K562 (cell line): Measurements from ENCODE around the gene VBP1.

Experiments used
- ETV6 ChIP-seq, 3 experiments: fragments of 150-350 bp in 1 of 3; sonication (generic) in 1 of 3; formaldehyde crosslinking in 1 of 3; IDR thresholded peaks; 2 replicates each; pipeline versions ENCODE4 v1.6.1 to v1.8.0; 2014 to 2022; ENCODE audit warnings: borderline replicate concordance in 2 of 3, low read depth in 2 of 3, antibody characterized with exemption in 1 of 3, low read length in 1 of 3, mild to moderate bottlenecking in 1 of 3, missing genetic modification reagents in 1 of 3
- EZH2 ChIP-seq: IDR thresholded peaks from 2 replicates; pipeline ENCODE4 v1.6.1; 2012; ENCODE audit warnings: low read depth, mild to moderate bottlenecking, inconsistent platforms, low read length, borderline replicate concordance
- HMG20A ChIP-seq: fragments of 450-650 bp; formaldehyde crosslinking; conservative IDR thresholded peaks from 2 replicates; pipeline ENCODE4 v1.4.0; 2020; ENCODE audit warnings: mild to moderate bottlenecking, mixed read lengths
- HMG20B ChIP-seq: fragments of 250-450 bp; sonication (Bioruptor Pico); IDR thresholded peaks from 2 replicates; pipeline ENCODE4 v1.5.0; 2021; ENCODE audit warnings: mild to moderate bottlenecking
- SP1 ChIP-seq: sonication (generic); formaldehyde crosslinking; IDR thresholded peaks from 2 replicates; pipeline ENCODE4 v1.8.1; 2022; ENCODE audit warnings: mild to moderate bottlenecking, missing genetic modification reagents
- ZNF512 ChIP-seq: IDR thresholded peaks from 2 replicates; pipeline ENCODE4 v1.6.1; 2016; ENCODE audit warnings: missing genetic modification characterization, missing compliant biosample characterization
- TF ChIP-seq, protein P1 (sequence below): fragments of 450-650 bp; formaldehyde crosslinking; IDR thresholded peaks from 2 replicates; pipeline ENCODE4 v1.4.0; 2022; ENCODE audit warnings: missing genetic modification characterization
- TF ChIP-seq, protein P2 (sequence below), 3 experiments: IDR thresholded peaks in 2 of 3; conservative IDR thresholded peaks in 1 of 3; 2 replicates each; pipeline ENCODE4 v1.5.1; 2011 to 2012; ENCODE audit warnings: low read length in 3 of 3, mild to moderate bottlenecking in 3 of 3, control low read depth in 2 of 3, improper control_type of control experiment in 1 of 3, inconsistent platforms in 1 of 3, low read depth in 1 of 3, mixed read lengths in 1 of 3, moderate library complexity in 1 of 3; ENCODE audit not compliant: insufficient read depth in 2 of 3

- TF ChIP-seq HMG20A (CRISPR knock-in tag) (no peak), ZNF512 (no peak), HMG20B (CRISPR knock-in tag) (no peak), ETV6 (IDR thresholded peaks at IDR 0.05; ENCODE audit: borderline replicate concordance in 1 of 2, low read depth in 2 of 2, low read length in 1 of 2) (no peak), ETV6 (CRISPR knock-in tag; IDR thresholded peaks at IDR 0.05; ENCODE audit: borderline replicate concordance) (no peak), EZH2 (no peak), SP1 (CRISPR knock-in tag) (no peak)
- TF ChIP-seq, protein P1, sequence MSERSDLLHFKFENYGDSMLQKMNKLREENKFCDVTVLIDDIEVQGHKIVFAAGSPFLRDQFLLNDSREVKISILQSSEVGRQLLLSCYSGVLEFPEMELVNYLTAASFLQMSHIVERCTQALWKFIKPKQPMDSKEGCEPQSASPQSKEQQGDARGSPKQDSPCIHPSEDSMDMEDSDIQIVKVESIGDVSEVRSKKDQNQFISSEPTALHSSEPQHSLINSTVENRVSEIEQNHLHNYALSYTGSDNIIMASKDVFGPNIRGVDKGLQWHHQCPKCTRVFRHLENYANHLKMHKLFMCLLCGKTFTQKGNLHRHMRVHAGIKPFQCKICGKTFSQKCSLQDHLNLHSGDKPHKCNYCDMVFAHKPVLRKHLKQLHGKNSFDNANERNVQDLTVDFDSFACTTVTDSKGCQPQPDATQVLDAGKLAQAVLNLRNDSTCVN (CRISPR knock-in tag) = no peak
- TF ChIP-seq, protein P2, sequence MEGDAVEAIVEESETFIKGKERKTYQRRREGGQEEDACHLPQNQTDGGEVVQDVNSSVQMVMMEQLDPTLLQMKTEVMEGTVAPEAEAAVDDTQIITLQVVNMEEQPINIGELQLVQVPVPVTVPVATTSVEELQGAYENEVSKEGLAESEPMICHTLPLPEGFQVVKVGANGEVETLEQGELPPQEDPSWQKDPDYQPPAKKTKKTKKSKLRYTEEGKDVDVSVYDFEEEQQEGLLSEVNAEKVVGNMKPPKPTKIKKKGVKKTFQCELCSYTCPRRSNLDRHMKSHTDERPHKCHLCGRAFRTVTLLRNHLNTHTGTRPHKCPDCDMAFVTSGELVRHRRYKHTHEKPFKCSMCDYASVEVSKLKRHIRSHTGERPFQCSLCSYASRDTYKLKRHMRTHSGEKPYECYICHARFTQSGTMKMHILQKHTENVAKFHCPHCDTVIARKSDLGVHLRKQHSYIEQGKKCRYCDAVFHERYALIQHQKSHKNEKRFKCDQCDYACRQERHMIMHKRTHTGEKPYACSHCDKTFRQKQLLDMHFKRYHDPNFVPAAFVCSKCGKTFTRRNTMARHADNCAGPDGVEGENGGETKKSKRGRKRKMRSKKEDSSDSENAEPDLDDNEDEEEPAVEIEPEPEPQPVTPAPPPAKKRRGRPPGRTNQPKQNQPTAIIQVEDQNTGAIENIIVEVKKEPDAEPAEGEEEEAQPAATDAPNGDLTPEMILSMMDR (IDR thresholded peaks at IDR 0.05 in 2 of 3, conservative IDR thresholded peaks at IDR 0.05 in 1 of 3; ENCODE audit: insufficient read depth in 2 of 3, low read depth in 1 of 3, low read length in 3 of 3) = no peak
These were observed 47.8 kb downstream of the VBP1 start, which contains the start of gene RAB39B for GRCh38 chrX:155263854-155264628.
